Measurements from ENCODE around the gene FBXO10.
"Not testable (repeated sequence)": the region's sequence is repeated elsewhere in the genome, so short reads cannot be mapped to it uniquely, and the experiment has no call there.

The FBXO10 gene, protein sequence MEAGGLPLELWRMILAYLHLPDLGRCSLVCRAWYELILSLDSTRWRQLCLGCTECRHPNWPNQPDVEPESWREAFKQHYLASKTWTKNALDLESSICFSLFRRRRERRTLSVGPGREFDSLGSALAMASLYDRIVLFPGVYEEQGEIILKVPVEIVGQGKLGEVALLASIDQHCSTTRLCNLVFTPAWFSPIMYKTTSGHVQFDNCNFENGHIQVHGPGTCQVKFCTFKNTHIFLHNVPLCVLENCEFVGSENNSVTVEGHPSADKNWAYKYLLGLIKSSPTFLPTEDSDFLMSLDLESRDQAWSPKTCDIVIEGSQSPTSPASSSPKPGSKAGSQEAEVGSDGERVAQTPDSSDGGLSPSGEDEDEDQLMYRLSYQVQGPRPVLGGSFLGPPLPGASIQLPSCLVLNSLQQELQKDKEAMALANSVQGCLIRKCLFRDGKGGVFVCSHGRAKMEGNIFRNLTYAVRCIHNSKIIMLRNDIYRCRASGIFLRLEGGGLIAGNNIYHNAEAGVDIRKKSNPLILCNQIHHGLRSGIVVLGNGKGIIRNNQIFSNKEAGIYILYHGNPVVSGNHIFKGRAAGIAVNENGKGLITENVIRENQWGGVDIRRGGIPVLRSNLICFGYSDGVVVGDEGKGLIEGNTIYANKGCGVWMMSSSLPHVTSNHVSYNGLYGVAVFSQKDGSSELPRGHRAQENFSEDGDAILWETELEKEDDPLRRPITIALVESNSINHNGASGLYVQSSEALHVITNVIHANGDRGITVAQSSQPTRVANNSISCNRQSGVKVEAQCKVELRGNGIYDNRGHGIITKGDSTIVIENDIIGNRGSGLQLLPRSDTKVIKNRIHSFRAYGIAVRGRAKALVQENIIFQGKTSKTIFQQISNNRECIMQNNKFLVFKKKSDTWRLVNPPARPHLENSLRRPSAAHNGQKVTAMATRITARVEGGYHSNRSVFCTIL

DNA sequence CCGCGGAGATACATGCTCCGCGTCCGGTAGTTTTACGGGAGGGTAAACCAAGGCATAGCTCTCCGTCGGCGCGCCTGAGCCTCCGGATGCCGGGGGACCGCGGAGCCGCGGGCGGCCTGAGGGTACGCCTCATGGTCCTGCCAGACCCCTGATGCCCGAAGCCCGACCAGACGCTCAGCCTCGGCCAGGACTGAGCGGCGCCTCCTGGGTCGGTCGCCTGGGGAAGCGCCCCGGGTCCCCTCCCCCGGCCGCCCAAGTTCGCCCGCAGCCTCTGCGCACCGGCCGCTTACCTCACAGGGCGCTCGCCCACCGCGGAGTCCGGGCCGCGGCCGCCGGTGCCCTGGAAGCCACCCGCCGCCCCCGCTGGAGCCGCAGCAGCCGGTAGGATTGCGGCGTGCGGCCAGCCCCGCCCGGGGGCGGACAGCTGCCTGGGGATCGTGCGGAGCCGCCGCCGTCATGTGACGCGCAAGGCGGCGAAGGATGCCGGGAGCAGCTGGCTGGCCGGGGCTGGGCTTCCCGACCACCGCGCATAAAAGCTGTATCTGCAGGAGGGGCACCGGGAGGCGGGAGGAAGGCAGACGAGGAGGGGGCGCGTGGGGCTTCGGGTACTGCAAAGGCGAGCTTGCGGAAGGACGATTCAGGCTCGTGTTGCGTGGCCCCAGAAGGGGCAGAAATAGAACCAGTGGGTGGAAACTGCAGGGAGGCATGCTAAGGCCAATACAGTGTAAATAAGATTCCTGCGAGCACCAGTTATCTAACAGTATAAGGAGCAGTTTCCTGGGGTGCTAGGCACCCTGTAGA, at the start of gene FBXO10:
TSS of gene FBXO10 (minus strand) at position 460 of the 801 bp plus-strand sequence. CDS start 34,612 bp downstream, outside the sequence.
- DNase-seq (ENCODE audit: low read depth): peak; percentile 6

DNA sequence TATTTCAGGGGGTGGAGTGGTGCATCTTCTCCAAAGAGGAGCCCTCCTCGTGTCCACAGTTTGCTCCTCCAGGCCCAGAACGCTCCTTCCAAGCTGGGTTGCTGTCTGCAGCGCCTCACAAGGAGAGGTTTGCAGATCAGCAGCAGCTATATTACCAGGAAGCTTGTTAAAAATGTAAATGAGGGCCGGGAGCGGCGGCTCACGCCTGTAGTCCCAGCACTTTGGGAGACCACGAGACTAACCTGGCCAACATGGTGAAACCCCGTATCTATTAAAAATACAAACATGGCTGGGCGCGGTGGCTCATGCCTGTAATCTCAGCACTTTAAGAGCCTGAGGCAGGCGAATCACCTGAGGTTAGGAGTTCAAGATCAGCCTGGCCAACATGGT, 49.6 kb upstream of the FBXO10 start:
- DNase-seq (ENCODE audit: low read depth): no peak

DNA sequence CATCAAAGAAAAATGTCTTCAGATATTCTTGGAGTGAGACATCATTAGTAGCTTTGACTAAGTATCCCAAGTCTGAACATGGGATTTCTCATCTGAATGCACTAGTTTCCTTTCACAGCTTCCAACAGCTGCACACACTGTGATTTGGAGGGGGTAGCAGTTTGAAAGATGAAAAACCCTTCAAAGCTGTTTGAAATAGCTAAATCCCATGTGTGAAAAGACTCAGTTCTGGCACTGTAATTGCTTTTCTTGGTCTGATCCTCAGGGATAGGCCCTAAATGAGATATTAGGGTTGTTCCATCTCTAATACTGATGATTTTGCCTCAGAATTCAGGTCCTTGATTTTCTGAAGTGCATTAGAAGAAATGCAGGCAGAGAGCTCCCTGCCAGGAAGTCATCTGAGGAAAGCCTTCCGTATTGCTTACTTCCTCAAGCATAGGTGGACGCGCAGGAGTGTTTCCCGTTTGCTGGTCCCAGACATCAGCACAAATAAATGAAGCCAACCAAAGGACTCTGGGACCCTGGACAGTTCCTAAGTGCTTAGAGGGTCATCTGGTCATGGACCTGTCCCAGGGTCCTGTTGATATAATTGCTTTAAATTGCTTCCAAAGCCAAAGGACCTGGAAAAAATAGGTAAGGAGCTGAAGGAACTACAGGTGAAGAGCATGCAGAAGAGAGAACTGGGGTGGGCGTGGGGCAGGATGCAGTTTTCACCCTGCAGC, 49.0 kb upstream of the FBXO10 start:
- DNase-seq (ENCODE audit: low read depth): no peak

DNA sequence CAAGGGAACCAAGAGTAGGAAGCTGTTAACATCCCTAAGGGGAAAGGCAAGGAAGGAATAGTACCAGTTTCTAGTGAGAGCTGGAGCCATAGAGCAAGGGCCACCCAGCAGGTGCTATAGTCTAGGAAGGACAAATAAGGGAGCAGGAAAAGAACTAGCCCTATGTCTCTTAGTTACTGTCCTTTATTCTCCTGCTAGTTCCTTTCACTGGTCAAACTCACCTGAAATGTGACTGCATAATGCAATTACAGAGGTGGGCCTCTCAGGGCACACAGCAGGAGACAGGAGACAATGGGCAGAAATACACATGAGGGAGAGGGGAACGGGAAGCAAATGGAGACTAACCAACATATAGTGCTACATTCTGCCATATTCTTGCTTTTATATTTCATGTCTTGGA, 47.9 kb upstream of the FBXO10 start:
- DNase-seq (ENCODE audit: low read depth): no peak

DNA sequence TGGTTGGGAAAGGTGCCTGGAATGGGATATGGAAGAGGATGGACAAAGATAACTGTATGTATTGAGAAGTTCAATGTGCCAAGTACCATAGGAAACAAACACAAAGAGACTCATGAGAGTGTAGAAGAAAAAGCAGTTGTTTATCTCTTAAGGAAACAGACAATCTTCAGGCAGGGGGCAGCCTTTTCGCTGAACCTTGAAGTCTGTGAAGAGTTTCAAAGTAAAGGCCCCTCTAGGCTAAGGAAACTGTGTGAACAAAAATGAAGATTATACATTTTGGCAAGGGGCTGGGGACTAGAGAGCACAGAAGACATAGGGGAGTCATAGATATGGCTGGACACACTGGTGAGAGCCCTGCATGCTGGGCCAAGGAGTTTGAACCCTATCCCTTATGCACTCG, 47.1 kb upstream of the FBXO10 start:
- DNase-seq (ENCODE audit: low read depth): no peak

DNA sequence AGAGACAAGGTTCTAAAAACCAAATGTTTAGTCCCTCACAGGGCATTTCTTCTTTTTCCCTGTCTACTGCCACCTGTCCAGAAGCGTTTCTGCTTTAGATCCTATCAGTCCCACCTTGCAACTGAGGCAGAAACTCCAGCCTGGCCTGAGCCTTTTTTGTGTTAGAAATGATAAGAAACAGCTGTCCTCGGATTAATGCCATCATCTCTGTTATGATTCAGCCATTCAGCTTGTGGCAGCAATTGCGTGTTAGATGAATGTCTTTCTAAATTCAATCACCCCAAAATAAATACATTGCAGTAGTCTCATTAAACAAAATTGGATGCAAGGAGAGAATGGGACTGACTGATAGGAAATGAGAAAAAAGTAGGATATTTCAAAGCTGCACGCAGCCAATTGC, 46.3 kb upstream of the FBXO10 start:
- DNase-seq (ENCODE audit: low read depth): no peak

DNA sequence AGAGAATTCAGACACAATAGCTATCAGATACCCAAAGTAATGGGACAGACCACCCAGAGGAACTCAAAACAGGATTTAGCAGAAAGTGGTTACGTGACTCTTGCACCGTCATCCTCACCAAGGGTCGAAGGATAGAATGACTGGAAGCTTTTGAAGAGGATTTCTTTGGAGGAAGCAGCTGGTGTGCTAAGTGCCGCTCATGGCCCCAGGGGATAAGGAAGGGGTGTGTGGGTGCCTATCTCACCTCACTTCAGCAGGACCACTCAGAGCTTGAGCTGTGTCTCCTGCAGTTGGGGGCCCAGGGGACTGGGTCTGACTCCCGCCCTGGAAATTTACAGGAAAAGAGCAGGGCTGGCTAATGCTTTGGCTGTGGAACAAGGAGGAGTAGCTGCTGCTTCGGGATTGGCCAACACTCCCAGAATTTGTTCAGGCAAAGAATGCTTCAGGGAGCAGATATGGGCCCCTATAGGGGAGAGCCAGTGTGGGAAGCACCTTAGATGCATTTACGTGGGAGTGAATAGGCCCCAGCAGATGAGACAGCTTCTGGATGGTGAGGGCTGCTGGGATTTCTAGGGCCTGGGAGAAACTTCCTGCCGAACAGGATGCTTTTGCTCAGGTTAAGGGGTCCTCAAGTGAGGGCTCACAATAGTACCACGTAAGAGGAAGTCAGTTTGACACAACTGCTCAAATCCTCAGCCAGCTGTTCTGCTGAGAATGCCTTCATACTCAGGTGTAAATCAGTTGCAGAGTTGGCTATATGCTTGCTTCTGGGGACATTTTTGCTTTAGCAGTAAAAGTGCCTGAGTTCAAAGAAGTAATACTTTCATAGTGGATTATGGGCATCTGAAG, 45.3 kb upstream of the FBXO10 start:
- no peak for DNase-seq (ENCODE audit: low read depth)

DNA sequence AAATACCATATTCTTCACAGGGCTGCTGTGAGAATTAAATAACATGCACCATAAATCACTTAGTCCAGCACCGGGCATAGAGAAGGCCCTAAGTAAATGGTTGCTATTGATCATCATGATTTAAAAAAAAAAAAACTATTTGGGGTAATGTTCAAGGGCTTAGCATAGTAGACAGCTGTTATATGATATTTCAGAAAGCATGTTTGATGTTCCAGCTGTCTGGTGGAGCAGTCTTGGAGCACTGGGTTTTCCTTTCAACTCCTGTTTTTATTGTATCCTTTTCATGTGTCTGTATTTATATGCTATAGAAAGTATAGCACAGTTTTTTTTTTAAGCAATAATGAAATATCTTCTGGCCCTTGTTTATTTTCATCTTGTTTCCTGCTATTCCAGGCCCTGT, 44.2 kb upstream of the FBXO10 start:
- DNase-seq (ENCODE audit: low read depth): no peak

DNA sequence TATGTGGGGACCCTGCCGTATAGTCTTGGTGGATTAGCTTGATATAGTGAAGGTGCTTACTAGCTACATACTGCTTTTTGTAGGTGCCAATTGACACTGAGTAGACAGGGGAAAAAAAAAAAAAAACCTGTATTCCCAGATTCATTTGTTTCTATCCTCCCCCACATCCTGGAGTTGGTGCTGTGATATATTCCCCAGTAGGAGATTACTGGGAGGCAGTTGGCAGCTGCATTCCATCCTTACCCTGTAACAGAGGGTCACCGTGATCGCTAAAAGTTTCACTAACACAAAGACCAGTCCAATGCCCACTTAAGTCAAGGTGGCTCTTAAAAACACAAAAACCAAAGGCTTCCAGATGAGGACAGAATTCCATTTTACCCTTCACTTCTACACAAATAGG, 43.6 kb upstream of the FBXO10 start:
- no peak for DNase-seq (ENCODE audit: low read depth)

DNA sequence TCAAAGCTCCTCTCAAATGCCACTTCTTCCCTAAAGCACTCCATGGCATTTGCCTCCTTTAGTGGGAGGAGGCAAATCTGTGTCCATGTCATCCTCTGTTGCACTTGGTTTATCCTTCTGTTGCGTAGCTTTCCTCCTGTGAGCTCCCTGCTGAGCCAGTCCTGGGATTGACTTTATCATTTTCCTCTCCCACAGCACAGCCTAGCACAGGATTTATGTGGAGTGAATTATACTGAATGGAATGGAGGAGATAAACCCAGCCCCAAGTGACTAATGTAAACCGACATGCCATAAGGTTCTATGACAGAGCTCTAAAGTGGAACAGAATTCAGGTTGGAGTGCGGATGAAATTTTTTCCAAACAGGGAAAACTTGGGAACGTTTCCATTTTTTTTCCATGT, 42.6 kb upstream of the FBXO10 start:
- DNase-seq (ENCODE audit: low read depth): no peak

DNA sequence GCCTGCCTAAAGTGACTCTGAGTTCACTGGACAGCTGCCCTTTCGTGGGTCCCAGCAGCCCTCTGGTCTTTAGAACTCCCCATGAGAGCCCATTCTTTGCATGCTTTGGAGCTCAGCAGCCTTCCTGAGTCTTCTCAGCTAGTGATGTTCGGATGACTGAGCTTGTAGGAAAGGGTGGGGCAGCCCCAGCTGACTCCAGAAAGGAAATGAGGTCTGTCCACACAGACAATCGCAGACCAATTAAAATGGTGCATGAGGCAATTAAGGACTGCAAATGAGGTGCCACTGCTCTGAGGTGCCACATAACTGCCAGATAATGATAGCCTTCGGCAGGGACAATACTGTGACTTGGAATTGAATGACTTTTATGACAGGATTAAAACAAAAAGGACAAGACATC, 41.7 kb upstream of the FBXO10 start:
- DNase-seq (ENCODE audit: low read depth): no peak

DNA sequence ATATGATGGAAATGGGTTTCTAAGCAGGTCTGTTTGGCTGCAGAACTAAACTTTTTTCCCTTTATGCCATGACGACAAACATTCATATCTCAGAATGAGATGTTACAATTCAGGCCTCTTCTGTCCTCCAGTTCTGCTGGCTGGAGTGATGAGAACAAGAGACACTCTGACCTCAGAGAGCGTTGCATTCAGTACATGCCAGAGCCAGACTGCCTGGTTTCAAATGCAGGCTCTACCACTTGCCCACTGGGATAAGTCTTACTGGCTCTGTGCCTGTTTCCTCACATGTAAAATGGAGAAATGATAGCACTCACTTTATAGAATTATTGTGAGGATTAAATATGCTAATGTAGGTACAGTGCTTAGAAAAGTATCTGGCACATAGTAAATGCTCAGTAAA, 41.0 kb upstream of the FBXO10 start:
- no peak for DNase-seq (ENCODE audit: low read depth)

DNA sequence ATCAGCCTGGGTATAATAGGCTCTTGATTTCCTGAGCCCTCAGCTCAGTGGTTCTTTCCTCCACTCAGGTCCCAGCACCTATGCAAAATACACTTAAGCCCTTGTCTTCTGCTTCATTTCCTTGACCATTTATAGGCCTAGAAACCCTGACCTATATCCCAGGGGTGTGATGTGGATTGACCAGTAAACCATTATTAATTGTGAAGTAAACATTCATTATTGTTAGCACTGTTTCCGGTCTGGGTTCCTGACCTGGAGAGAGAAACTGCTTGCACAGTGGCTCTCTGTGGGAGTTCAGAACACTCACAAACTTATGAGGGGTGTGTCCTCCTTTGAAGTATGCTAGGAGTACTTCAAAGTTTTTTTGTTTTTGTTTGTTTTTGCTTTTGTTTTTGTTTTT, 35.8 kb upstream of the FBXO10 start:
- DNase-seq (ENCODE audit: low read depth): no peak

DNA sequence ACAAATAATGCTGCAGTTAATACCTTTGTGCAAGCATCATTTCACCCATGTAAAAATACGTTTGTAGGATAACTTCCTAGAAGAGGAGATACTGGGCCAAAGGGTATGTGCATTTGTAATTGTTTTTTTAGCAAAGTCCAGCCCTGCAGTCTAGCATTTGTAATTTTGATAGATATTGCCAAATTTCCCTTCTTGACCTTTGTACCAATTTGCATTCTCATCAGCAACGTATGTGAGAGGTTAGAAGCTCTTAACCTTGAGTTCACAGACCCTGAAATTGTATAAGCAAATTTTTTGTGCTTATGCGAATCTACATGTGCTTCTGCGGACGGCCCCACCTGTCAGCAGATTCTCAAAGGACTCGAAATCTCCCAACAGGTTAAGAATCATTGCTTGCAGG, 34.8 kb upstream of the FBXO10 start:
- no peak for DNase-seq (ENCODE audit: low read depth)

DNA sequence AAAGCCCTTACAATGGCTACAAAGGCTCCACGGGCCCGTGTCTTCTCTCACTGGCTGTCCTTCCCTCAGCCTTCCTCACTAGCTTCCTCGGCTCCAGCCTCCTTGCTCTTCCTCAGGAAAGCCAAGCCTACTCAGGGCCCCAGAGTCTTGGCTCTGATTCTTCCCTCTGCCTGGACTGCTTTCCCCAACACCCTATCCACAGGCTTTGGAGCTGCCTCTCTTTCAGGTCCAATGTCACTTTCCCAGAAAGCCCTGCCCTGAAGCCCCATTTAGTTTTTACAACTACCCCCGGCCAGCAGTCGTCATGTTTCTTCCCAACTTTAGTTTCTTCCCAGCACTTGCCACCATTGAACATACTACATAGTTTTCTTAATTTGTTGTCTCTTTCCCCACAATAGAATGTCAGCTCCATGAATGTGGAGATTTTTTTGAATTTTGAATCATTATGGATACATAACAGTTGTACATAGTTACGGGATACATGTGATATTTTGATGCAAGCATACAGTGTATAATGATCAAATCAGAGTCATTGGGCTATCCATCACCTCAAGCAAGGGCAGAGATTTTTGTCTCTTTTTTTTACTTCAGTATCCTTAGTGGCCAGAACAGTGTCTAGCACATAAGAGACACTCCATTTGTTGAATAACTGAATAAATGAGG, 33.7 kb upstream of the FBXO10 start:
- DNase-seq (ENCODE audit: low read depth): no peak

DNA sequence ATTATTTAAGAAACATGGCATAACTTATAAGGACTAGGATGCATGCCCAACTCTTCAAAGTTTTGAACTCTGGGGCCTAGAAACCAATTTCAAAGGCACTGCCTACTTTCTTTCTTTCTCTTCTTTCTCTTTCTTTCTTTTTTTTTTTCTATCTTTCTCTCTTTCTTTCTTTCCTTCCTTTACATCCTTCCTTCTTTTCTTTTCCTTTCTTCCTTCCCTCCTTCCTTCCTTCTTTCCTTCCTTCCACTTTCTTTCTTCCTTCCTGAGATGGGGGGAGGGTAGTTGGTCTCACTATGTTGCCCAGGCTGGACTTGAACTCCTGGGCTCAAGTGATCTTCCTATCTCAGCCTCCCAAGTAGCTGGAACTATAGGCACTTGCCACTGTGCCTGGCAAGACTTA, 32.1 kb upstream of the FBXO10 start:
- DNase-seq (ENCODE audit: low read depth): no peak

DNA sequence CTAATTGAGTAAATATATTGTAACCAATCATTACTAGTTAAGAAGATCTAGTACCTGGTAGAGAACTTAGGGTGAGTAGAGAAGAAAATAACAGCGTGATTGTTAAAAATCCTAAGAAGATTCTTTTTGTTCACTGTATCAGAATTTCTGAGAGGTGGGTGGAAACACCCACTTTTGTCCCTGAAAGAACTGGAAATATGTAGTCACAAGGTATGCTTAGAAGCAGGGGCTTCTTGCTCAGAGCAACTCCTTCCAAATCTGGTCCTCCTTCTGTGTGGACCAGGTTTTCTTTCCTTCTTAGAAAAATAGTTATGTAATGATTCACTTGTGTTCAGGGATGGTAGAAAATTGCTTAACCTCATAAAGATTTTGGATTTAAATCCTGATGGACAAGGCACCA, 28.1 kb upstream of the FBXO10 start:
- DNase-seq (ENCODE audit: low read depth): no peak

DNA sequence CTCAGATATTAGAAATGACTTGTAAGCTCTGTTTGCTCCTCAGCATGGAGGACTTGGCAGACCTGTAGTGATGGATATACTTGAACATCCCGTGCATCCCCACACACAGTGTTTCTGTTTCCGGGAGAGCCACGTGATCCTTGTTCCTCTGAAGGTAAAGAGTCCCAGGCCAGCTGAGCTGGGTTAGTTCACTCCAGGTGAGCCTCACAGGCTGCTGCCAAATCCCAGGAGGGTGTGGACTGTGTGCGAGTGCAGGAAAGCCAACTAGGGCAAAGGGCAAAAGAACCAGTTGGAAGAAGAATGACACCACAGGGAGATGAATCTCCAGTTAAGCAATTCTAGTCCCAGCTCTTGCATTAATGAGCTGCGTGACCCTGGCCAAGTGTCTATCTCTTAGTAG, 26.6 kb upstream of the FBXO10 start:
- DNase-seq (ENCODE audit: low read depth): no peak

DNA sequence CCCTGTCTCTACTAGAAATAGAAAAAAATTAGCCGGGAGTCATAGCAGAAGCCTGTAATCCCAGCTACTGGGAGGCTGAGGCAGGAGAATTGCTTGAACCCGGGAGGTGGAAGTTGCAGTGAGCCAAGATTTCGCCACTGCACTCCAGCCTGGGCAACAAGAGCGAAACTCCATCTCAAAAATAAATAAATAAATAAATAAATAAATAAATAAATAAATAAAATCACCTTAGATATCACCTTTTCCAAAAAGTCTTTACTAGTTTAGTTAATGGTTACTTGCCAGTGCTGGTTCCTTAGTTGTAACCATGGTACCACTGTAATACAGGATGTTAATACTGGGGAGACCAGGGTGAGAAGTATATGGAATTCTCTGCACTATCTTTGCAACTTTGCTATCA, 25.9 kb upstream of the FBXO10 start:
- not testable (repeated sequence) for DNase-seq (ENCODE audit: low read depth)

DNA sequence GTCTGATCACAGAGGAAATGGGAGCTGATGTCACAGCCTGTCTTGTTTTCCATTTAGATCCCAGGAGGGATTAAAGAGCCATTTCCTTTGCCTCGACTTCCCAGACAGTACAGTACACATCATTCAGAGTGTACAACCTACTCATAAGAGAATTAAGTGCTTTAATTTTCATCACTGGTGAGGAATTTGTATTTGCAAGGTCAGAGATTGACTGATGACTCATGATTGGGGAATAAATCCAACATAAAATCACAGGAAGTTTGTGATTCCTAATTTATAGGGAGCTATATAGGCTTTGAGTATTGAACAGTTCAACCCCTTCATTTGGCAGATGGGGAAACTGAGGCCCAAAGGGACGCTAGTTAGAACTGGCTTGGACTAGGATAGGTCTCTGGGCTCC, 20.3 kb upstream of the FBXO10 start:
- no peak for DNase-seq (ENCODE audit: low read depth)

Data from stimulated activated CD8-positive, alpha-beta memory T cell treated with anti-CD3 and anti-CD28 coated beads, Interleukin-15, amount 100 ng/mL, for 24 hours (primary cell).